K562 (cell line): ENCODE measurements around the gene NME9. TPM values are rescaled to one million over a fixed set of nuclear protein-coding genes. Genes with fewer than 3 reads are reported as not detected.

ENCODE experiments used
- ATAC-seq: fragments of 200-7000 bp; cut with Tn5 transposase; 3 replicates; pipeline ENCODE4 v1.9.1; 2020; ENCODE audit warnings: moderate library complexity
- BruUV-seq: library from RNA; stranded (reverse); fragments of 400-500 nt; replicated peaks from 2 replicates; lab custom pipeline; 2021; lab: Mats Ljungman, UMichigan
- CTCF ChIA-PET: fragments of 300-600 bp; formaldehyde crosslinking; extraction: SDS; loops from one replicate; lab custom pipeline; 2021; ENCODE audit warnings: low intra/inter-chr PET ratio; lab: Yijun Ruan, JAX
- POLR2A ChIA-PET: fragments of 300-600, 350-650 bp; sonication (Branson Sonifier 250); formaldehyde crosslinking; extraction: SDS; loops from one replicate; lab custom pipeline; 2021; ENCODE audit warnings: antibody characterized with exemption, inconsistent platforms; lab: Yijun Ruan, JAX
- DNase-seq, 4 experiments: peaks; one replicate each; pipeline versions ENCODE4 v3.0.0 to v3.0.0-alpha.2; 2011 to 2018; ENCODE audit warnings: low spot score in 3 of 4, mixed read lengths in 3 of 4; ENCODE audit errors: extremely low read depth in 1 of 4
- FAIRE-seq: peaks from 2 replicates; lab custom pipeline; 2011; peaks lifted over from hg19 to GRCh38; lab: Jason Lieb, UNC
- H2AFZ ChIP-seq: 2 replicates; pipeline ENCODE4 v1.6.0; 2011; ENCODE audit warnings: low read depth, low read length, control low read depth, inconsistent platforms
- H3K27ac ChIP-seq: fragments of 200-600 bp; 3 replicates; pipeline ENCODE4 v1.8.0; 2011; ENCODE audit warnings: low read depth, mild to moderate bottlenecking, control low read depth, inconsistent platforms, low read length, moderate library complexity, mixed read lengths; ENCODE audit errors: extremely low read depth
- H3K27me3 ChIP-seq, 2 experiments: fragments of 300-600 bp in 1 of 2; 2 replicates in 1 of 2; 3 replicates in 1 of 2; pipeline versions ENCODE4 v1.6.0 to v1.8.0; 2011; ENCODE audit warnings: inconsistent platforms in 2 of 2, low read length in 2 of 2, mild to moderate bottlenecking in 1 of 2, mixed read lengths in 1 of 2, moderate library complexity in 1 of 2; ENCODE audit not compliant: control insufficient read depth in 2 of 2, insufficient read depth in 2 of 2
- H3K36me3 ChIP-seq: fragments of 300-600 bp; 3 replicates; pipeline ENCODE4 v1.8.0; 2011; ENCODE audit warnings: mild to moderate bottlenecking, low read length, inconsistent platforms; ENCODE audit not compliant: control insufficient read depth, insufficient read depth
- H3K4me1 ChIP-seq, 2 experiments: fragments of 200-600 bp in 1 of 2; replicated peaks in 1 of 2; 2 replicates in 1 of 2; 3 replicates in 1 of 2; pipeline versions ENCODE4 v1.5.1 to v1.8.0; 2011; ENCODE audit warnings: inconsistent platforms in 2 of 2, low read length in 2 of 2, mild to moderate bottlenecking in 1 of 2, mixed read lengths in 1 of 2, moderate library complexity in 1 of 2; ENCODE audit not compliant: control insufficient read depth in 2 of 2, insufficient read depth in 2 of 2
- H3K4me2 ChIP-seq: 2 replicates; pipeline ENCODE4 v1.6.1; 2011; ENCODE audit warnings: low read length, control low read depth, inconsistent platforms, mixed read lengths; ENCODE audit not compliant: insufficient read depth
- H3K4me3 ChIP-seq: fragments of 200-600 bp; sonication (generic), shearing (Covaris generic); 2 replicates; pipeline ENCODE4 v1.5.1; 2016; ENCODE audit warnings: control low read depth, inconsistent platforms
- H3K79me2 ChIP-seq: fragments of 200-600 bp; 3 replicates; pipeline ENCODE4 v1.8.0; 2011; ENCODE audit warnings: low read length, inconsistent platforms; ENCODE audit not compliant: control insufficient read depth, insufficient read depth
- H3K9ac ChIP-seq, 2 experiments: 2 replicates each; pipeline versions ENCODE4 v1.6.0 to v1.6.1; 2011; ENCODE audit warnings: low read depth in 2 of 2, low read length in 2 of 2, control low read depth in 1 of 2, inconsistent platforms in 1 of 2, mild to moderate bottlenecking in 1 of 2, mixed read lengths in 1 of 2; ENCODE audit not compliant: insufficient read depth in 1 of 2
- H3K9me1 ChIP-seq: one replicate; pipeline ENCODE4 v1.6.0; 2011; ENCODE audit warnings: inconsistent platforms, mild to moderate bottlenecking, low read length, moderate library complexity; ENCODE audit not compliant: control insufficient read depth, insufficient read depth
- H3K9me3 ChIP-seq: replicated peaks from 2 replicates; pipeline ENCODE4 v1.5.1; 2011; ENCODE audit warnings: low read depth, low read length, inconsistent platforms; ENCODE audit not compliant: control insufficient read depth, insufficient read depth
- H4K20me1 ChIP-seq: replicated peaks from 2 replicates; pipeline ENCODE4 v1.6.1; 2011; ENCODE audit warnings: low read length, inconsistent platforms, mixed read lengths; ENCODE audit not compliant: control insufficient read depth, insufficient read depth
- DMBX1 ChIP-seq: fragments of 250-450 bp; sonication (Bioruptor Pico); IDR thresholded peaks from 2 replicates; pipeline ENCODE4 v1.8.0; 2022; ENCODE audit warnings: inconsistent platforms, mild to moderate bottlenecking, moderate library complexity, borderline replicate concordance
- ZBTB49 ChIP-seq: sonication (generic); formaldehyde crosslinking; IDR thresholded peaks from 2 replicates; pipeline ENCODE4 v1.8.0; 2022; ENCODE audit warnings: missing genetic modification reagents, mild to moderate bottlenecking, borderline replicate concordance
- ZNF512 ChIP-seq: IDR thresholded peaks from 2 replicates; pipeline ENCODE4 v1.6.1; 2016; ENCODE audit warnings: missing genetic modification characterization, missing compliant biosample characterization
- WGBS: fragments of 100-300 bp; shearing (Covaris generic); methylation state at CpG from one replicate; pipeline ENCODE4 v1.1.6; 2016; ENCODE audit warnings: low coverage, mixed read lengths; ENCODE audit not compliant: insufficient coverage; ENCODE audit errors: missing lambda C conversion rate; 5-methylcytosine and 5-hydroxymethylcytosine counted together
- in situ Hi-C: fragments of 300-500 bp; cut with MboI; formaldehyde crosslinking; loops from 4 replicates; pipeline ENCODE4 v1.15.0; 2018; ENCODE audit warnings: inconsistent platforms, mixed read lengths
- intact Hi-C: fragments of 100-400 bp; cut with micrococcal nuclease; formaldehyde crosslinking; loops from 2 replicates; pipeline ENCODE4 v1.14.2; 2022
- polyA plus RNA-seq, 8 experiments: library from polyadenylated mRNA; depleted of rRNA in 4 of 8; stranded (reverse) in 5 of 8; unstranded in 3 of 8; fragments of >200 nt; fragmentation: Nextera tagmentation in 2 of 8; fragmentation: Illumina TruSeq in 1 of 8; extraction: Ambion mirVana in 2 of 8; extraction: Trizol in 1 of 8; gene quantifications; 2 replicates each; pipeline versions ENCODE4 v1.2.1 to v1.2.3, GENCODE V29; 2011 to 2014; ENCODE audit warnings: inconsistent platforms in 1 of 8, missing spikeins in 1 of 8
- total RNA-seq, 7 experiments: library from RNA; depleted of rRNA in 6 of 7; stranded (reverse); fragments of >200 nt in 6 of 7; fragmentation: Illumina TruSeq in 2 of 7; extraction: Trizol in 2 of 7; gene quantifications; 2 replicates each; pipeline versions ENCODE4 v1.2.1 to v1.2.3, GENCODE V29; 2011 to 2021; ENCODE audit warnings: low replicate concordance in 1 of 7

NME9 gene
- total and polyA plus RNA-seq, 9 of the 15 experiments (the other 6 are each of a cell fraction or from before 2014, with no cell fraction given), result 0.05 to 0.15 (median 0.13) TPM; not detected in 6

GRCh38 chr3:138373087-138373735 is 43.6 kb upstream of the NME9 start:
- CTCF ChIA-PET, result no interaction called here
- DNase-seq, result no peak
- in situ Hi-C loops, result no loop called here
- Histone ChIP-seq H3K9ac (no peak overlapping the region), H3K9me1 (no peaks in the 10 kb centered on the region), H3K79me2 (no peaks in the 10 kb centered on the region), H2AFZ (no peak overlapping the region), H3K4me3 (no peak overlapping the region), H3K4me1 (no peaks in the 10 kb centered on the region; a peak in 1 of 5 replicates), H3K27me3 (peaks cover 0 to 17% of the 10 kb centered on the region in 2 experiments; a peak in 2 of 5 replicates), H4K20me1 (no peaks in the 10 kb centered on the region), H3K27ac (no peak overlapping the region), H3K4me2 (no peak overlapping the region), H3K9me3 (no peaks in the 10 kb centered on the region), H3K36me3 (no peaks in the 10 kb centered on the region)
- FAIRE-seq, result no peak
- no TSS peak for BruUV-seq
- POLR2A ChIA-PET, result no interaction called here
- ATAC-seq, result no peak
- intact Hi-C loops, result no loop called here
- 20% methylated on average over 7 of the region's 7 CpGs for WGBS
- TF ChIP-seq ZNF512 (tag), result no peak
- no peak for TF ChIP-seq DMBX1
- no peak for TF ChIP-seq ZBTB49 (CRISPR knock-in tag)
